HUES48 (cell line): Measurements from ENCODE around the gene CTXN1.
A peak's percentile ranks its signal among the peaks of the same experiment; 100 is the strongest.
"Not testable (repeated sequence)": the region's sequence is repeated elsewhere in the genome, so short reads cannot be mapped to it uniquely, and the experiment has no call there.

ENCODE experiments used
- H3K27ac ChIP-seq: one replicate; pipeline ENCODE4 v1.7.0; 2013; ENCODE audit warnings: low read depth, low read length, inconsistent platforms
- H3K27me3 ChIP-seq: 2 replicates; pipeline ENCODE4 v1.6.1; 2013; ENCODE audit warnings: mild to moderate bottlenecking, low read length; ENCODE audit not compliant: control insufficient read depth, insufficient read depth
- H3K36me3 ChIP-seq: 2 replicates; pipeline ENCODE4 v1.6.1; 2013; ENCODE audit warnings: low read length; ENCODE audit not compliant: control insufficient read depth, insufficient read depth
- H3K4me1 ChIP-seq: 2 replicates; pipeline ENCODE4 v1.6.1; 2013; ENCODE audit warnings: mild to moderate bottlenecking, low read length; ENCODE audit not compliant: control insufficient read depth, insufficient read depth
- H3K4me3 ChIP-seq: 2 replicates; pipeline ENCODE4 v1.5.1; 2013; ENCODE audit warnings: mild to moderate bottlenecking, low read depth, low read length
- H3K9ac ChIP-seq: 2 replicates; pipeline ENCODE4 v1.6.1; 2013; ENCODE audit warnings: mild to moderate bottlenecking, low read depth, low read length, moderate library complexity
- H3K9me3 ChIP-seq: 2 replicates; pipeline ENCODE4 v1.6.1; 2013; ENCODE audit warnings: low read length; ENCODE audit not compliant: control insufficient read depth, insufficient read depth

The CTXN1 gene

DNA sequence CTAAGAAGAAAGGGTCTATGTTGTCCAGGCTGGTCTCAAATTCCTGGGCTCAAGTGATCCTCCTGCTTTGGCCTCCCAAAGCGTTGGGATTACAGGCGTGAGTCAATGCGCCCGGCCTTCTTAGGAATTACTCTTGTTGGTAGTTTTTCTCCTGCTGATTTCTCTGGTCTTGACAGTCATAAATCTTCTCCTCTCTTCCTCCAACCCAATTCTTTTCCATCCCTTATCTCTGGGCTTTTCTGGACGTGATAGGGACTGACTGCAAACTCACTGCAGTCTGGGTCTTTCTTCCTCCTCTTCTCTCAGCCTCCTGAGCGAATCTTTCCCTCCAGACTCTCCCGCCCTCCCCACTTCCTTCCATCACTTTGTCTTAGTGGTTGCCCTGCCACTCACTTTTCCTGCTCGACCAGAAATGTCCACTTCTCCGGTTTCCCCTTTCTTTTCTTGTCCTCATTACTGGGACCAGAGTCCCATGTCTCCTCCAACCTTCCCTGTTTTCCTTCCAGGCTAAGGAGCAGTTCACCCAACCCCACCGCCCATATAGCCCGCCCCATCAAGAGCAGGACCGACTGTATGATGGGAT, 39.4 kb upstream of the CTXN1 start:
- no peak overlapping the region for H3K4me3 ChIP-seq
- H3K9me3 ChIP-seq: no peaks in the 10 kb centered on the region
- H3K4me1 ChIP-seq: peaks cover 7% of the 10 kb centered on the region
- H3K9ac ChIP-seq: no peak overlapping the region
- no peaks in the 10 kb centered on the region for H3K27me3 ChIP-seq
- peaks cover 91% of the 10 kb centered on the region for H3K36me3 ChIP-seq
- no peak overlapping the region for H3K27ac ChIP-seq

- Histone ChIP-seq H3K27ac (no peak overlapping the region), H3K36me3 (peaks cover 94% of the 10 kb centered on the region), H3K9me3 (no peaks in the 10 kb centered on the region), H3K4me3 (no peak overlapping the region), H3K27me3 (no peaks in the 10 kb centered on the region), H3K9ac (no peak overlapping the region), H3K4me1 (no peaks in the 10 kb centered on the region)
Measured at GRCh38 chr19:7963566-7963965, 37.6 kb upstream of the CTXN1 start.

DNA sequence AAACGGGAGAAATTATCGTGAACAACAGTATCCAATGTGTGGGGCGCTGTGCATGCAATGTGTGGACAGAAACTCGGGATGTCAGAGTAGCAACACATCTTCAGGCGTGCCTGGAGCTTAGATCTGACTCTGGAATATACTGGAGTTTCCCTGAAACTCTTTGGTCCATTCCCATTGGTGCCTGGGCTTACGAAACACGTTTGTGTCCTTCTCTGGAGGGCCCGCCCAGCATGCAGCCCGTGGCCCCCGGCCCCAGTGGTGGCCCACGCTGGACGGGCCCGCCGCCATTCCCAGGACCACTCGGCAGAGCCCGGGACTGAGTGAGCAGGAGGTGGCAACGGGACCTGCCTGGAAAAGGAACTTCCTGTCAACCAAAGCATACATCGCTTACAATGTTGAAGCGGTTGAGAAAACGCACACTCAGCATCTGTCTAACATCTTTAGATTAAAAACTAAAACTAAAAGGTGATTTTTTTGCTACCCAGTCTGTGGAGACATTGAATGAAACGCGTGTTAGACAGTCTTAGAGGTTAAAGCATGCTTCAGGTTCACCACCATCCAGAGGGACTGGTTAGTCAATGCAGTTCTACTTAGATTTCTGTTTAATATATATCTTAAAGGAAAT, 36.8 kb upstream of the CTXN1 start:
- Histone ChIP-seq H3K9me3 (no peaks in the 10 kb centered on the region), H3K4me3 (no peak overlapping the region), H3K36me3 (peaks cover 89% of the 10 kb centered on the region), H3K9ac (no peak overlapping the region), H3K27ac (no peak overlapping the region), H3K4me1 (no peaks in the 10 kb centered on the region), H3K27me3 (no peaks in the 10 kb centered on the region)

DNA sequence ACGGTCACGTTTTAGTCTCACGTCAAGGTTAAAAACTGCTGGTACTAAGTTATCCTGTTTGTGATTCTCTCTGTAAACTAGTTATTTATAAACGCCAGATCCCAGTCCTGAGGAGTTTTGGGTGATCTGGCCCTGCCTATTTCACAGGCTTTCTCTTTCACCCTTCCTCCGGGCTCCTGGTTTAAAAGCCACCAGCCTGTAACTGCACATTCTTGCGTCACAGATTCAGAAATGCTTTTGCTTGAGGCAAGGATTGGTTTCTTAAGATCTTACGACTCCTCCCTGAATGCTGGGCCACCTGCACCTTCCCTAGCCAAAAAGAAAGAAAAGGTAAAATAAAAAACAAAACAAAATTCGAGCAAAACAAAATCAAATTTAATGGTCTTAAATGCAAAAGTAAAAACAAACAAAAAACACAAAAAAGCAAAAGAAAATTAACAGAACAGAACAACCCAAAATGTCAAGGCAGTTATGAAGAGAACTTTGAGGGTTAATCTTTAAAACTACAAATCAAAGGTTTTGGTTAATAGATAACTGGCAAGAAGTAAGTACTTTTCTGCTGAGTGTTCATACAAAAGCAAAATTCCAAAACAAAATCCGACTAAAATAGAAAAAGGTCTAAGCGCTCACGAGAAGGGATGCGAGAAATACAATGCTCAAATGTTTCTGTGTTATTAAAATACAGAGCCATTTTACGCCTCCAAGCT, 36.1 kb upstream of the CTXN1 start:
- Histone ChIP-seq H3K36me3 (peaks cover 82% of the 10 kb centered on the region), H3K27me3 (no peaks in the 10 kb centered on the region), H3K27ac (no peak overlapping the region)

GRCh38 chr19:7961082-7961481, 35.1 kb upstream of the CTXN1 start:
- not testable (repeated sequence) for H3K27ac ChIP-seq, H3K4me1 ChIP-seq, H3K4me3 ChIP-seq, H3K27me3 ChIP-seq, H3K9me3 ChIP-seq, H3K9ac ChIP-seq
- H3K36me3 ChIP-seq: peaks cover 72% of the 10 kb centered on the region

More for the DNA sequence above, 36.1 kb upstream of the CTXN1 start:
- no peaks in the 10 kb centered on the region for H3K9me3 ChIP-seq
- H3K9ac ChIP-seq: no peak overlapping the region
- no peaks in the 10 kb centered on the region for H3K4me1 ChIP-seq
- H3K4me3 ChIP-seq: no peak overlapping the region

DNA sequence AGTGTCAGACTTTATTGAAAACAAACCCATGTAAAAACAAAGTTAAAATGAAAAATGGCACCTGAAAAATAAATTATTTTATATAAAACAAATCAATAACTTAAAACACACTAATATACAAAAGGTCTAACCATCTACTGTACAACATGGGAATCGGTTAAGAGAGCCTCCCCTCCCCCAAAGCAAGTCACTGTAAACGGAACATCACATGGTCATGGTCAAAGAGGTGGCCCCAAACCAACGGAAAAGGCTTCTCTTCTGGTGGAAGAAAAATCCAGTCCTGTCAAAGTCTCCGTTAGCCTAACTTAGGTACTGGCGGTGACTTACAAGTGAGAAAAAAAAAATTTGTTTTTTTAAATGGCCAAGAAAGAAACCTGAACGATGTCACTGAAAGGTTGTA, 33.3 kb upstream of the CTXN1 start:
- no peaks in the 10 kb centered on the region for H3K9me3 ChIP-seq
- H3K36me3 ChIP-seq: peaks cover 54% of the 10 kb centered on the region
- no peak overlapping the region for H3K27ac ChIP-seq
- no peak overlapping the region for H3K4me3 ChIP-seq
- H3K27me3 ChIP-seq: no peaks in the 10 kb centered on the region
- H3K9ac ChIP-seq: no peak overlapping the region
- H3K4me1 ChIP-seq: 0 out of 2 replicates have a peak, but pooled peaks cover 6% of the 10 kb centered on the region

DNA sequence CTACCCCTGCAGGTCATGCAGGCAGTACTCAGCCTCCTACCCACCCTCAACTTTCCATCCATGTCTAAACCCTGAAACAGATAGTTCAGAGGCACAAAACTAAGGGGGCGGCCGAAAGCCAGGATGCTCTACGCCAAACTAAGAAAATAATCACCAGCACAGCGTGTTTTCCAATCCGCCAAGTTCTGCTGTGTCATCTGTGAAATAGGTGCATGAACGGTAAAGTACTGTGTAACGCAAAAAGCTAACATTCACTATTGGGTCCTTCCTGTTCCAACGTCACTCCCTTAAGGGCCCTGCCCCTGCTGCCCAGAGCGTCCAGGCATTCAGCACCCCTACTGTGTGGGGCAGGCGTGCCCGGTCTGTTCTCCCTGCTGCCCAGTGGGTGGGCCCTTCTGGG, 29.8 kb upstream of the CTXN1 start:
- Histone ChIP-seq H3K27me3 (no peaks in the 10 kb centered on the region), H3K27ac (no peak overlapping the region), H3K4me3 (no peak overlapping the region), H3K9ac (no peak overlapping the region), H3K4me1 (peaks cover 6% of the 10 kb centered on the region; the same call in 1 of the 2 replicates), H3K36me3 (peaks cover 19% of the 10 kb centered on the region), H3K9me3 (no peaks in the 10 kb centered on the region)

DNA sequence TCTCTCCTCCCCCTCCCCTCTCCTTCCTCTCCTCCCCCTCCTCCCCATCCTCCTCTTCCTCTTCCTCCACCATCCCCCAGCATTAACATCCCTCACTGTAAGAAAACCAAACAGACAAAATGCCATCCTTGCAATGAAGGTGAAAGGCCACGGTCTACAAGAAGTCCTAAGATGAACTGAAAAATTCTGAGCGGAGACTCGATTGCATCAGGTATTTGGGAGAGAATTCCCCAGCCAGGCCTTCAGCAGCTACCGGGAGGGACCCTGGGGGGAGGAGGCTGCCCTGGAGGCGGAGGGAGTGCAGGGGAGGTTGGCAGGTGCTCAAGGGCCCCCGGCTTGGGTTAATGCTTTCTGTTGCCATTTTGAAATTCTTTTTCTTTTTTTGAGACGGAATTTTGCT, 27.6 kb upstream of the CTXN1 start:
- H3K27me3 ChIP-seq: no peaks in the 10 kb centered on the region
- no peaks in the 10 kb centered on the region for H3K9me3 ChIP-seq
- H3K4me3 ChIP-seq: no peak overlapping the region
- 0 out of 2 replicates have a peak, but pooled peaks cover 3% of the 10 kb centered on the region for H3K36me3 ChIP-seq
- H3K9ac ChIP-seq: no peak overlapping the region
- peaks cover 6% of the 10 kb centered on the region; the same call in 1 of the 2 replicates for H3K4me1 ChIP-seq
- H3K27ac ChIP-seq: no peak overlapping the region

DNA sequence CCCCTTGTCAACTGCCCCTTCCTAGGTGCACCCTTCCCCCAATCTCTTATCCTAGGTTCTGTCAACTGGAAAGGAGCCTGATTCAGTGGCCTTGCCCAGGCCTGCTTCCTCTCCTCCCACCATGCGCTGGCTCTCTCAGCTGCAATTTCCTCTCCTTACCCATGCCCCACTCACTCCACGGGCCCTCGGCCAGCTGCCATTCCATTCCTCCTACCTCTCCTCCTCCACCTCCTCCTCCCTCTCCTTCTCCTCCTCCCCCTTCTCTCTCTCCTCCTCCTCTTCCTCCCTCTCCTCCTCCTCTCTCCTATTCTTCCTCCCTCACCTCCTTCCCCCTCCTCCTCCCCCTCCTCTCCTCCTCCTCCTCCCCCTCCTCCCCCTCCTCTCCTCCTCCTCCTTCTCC, 27.1 kb upstream of the CTXN1 start:
- Histone ChIP-seq H3K27me3 (no peaks in the 10 kb centered on the region), H3K4me3 (no peak overlapping the region), H3K9me3 (no peaks in the 10 kb centered on the region), H3K27ac (no peak overlapping the region), H3K36me3 (no peaks in the 10 kb centered on the region), H3K9ac (no peak overlapping the region), H3K4me1 (peaks cover 6% of the 10 kb centered on the region; the same call in 1 of the 2 replicates)

- Histone ChIP-seq H3K27me3 (no peaks in the 10 kb centered on the region), H3K9me3 (no peaks in the 10 kb centered on the region), H3K4me3 (no peak overlapping the region), H3K36me3 (no peaks in the 10 kb centered on the region), H3K27ac (no peak overlapping the region), H3K9ac (no peak overlapping the region), H3K4me1 (no peaks in the 10 kb centered on the region; the same call in 1 of the 2 replicates)
Measured at GRCh38 chr19:7947939-7948338, 22.0 kb upstream of the CTXN1 start.

DNA sequence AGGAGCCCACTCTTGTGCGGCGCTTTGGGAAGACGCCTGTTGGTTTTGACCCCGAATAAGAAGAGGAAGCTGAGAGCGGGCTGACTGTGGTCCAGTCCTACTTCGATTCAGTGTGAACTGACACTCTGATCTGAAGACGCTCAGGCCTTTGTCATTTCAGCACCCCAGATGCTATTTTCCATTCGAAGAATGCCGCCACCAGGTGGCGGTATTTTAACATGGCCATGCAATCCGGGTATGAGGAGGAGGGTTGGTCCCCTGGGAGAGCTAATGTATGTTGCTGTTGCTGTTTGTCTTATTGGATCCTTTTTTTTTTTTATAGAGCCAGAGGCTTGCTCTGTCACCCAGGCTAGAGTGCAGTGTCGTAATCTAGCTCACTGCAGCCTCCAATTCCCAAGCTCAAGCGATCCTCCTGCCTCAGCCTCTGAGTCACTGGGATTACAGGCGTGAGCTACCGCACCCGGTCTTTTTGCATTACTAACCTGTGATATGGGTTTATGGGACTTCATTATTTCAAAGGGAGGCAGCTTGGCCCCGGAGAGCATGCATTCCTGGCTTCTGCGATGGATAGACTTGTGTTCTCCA, 18.3 kb upstream of the CTXN1 start:
- Histone ChIP-seq H3K4me1 (no peaks in the 10 kb centered on the region), H3K9me3 (no peaks in the 10 kb centered on the region), H3K27me3 (no peaks in the 10 kb centered on the region), H3K27ac (peak overlapping the region; percentile 95), H3K36me3 (peaks cover 16% of the 10 kb centered on the region), H3K4me3 (peak overlapping the region; percentile 79), H3K9ac (peak overlapping the region; percentile 87)
